Femur (tissue), 1 donor: ENCODE data around the gene ZNF761.
"Not testable (repeated sequence)": the region's sequence is repeated elsewhere in the genome, so short reads cannot be mapped to it uniquely, and the experiment has no call there.

Experiments used
- DNase-seq: peaks from one replicate; pipeline ENCODE4 v3.0.0-alpha.2; 2017

The ZNF761 gene

DNA sequence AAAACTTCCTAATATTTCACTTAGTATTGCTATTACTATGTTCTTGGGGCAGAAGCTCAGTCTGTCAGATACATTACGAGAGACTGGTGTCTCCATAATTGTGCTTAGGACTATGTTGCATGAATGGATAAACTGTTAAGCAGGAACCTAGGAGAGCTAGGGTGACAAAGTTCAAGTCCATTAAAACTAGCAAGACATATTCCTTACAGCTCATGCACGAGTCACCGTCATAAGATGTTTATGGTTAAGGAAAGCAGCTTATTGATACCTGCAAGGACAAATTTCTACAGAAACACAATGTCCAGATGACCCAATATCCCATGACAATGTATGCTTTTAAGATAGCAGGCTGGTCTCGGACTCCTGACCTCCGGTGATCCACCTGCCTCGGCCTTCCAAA lies 30.1 kb downstream of the ZNF761 start:
- DNase-seq, result no peak

DNA sequence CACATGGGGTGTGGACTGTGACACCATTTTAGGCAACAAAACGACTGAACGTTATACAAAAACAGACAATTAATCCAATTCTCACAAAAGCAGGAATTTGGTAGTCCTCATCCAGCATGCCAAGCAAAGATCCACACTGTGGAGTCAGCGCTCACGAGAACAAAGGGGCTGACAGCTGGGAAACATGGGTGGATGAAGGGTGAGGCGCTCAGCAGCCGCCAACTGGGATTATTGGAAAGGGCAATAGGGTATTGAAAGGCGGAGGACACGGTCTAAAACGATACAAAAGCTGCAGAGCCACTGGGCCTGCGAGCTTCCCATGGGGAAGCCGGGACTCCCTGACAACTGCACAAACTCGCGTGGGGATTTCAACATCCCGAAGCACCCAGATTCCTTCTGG lies 31.1 kb downstream of the ZNF761 start:
- no peak for DNase-seq

GRCh38 chr19:53463263-53463662 lies 31.5 kb downstream of the ZNF761 start:
- DNase-seq, result peak; percentile 73

- peak; percentile 27 for DNase-seq
These were observed 35.1 kb downstream of the ZNF761 start for GRCh38 chr19:53466726-53467484.

DNA sequence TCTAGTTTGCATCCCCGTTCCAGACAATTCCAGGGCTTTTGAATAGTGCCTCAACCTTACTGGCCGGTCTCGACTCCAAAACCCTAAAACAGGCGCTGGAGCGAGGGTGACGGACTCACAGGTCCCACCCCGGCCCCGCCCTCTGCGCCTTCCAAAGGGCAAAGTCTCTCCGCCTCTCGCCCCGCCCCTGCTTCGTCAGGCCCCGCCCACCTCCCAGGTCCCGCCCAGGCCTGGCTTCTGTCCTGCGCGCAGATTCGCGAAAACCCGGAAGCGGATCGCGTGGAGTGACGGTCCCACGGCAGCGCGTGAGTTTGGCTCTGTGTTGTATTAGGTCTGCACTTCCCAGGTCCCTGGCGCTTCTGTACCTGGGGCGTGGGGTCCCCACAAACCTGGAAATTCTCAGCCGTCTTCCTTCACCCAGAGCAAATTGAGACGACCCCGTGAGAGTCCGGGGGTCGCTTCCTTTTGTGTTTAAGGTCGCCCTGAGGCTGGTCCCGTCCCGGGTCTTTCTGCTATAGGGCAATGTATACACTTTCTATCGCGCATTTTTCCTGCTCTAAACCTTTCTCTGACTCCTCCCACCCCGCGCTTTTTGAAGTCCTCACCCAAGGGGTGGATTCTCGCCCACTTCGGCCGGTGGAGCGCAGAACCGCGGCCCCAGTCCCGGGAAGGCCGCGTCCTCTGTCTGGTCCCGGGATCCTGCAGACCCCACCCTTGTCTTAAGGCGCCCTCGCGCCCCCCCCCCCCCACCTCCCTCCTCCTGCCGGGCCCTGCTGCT lies 35.9 kb downstream of the ZNF761 start, which contains the start of gene ZNF813:
ZNF813 (plus strand) TSS at position 249 of the 778 bp plus-strand sequence. CDS start 16,090 bp downstream, outside the sequence.
- DNase-seq, result peak; percentile 95

- DNase-seq, result not testable (repeated sequence)
These were observed 36.8 kb downstream of the ZNF761 start for GRCh38 chr19:53468628-53469027.

DNA sequence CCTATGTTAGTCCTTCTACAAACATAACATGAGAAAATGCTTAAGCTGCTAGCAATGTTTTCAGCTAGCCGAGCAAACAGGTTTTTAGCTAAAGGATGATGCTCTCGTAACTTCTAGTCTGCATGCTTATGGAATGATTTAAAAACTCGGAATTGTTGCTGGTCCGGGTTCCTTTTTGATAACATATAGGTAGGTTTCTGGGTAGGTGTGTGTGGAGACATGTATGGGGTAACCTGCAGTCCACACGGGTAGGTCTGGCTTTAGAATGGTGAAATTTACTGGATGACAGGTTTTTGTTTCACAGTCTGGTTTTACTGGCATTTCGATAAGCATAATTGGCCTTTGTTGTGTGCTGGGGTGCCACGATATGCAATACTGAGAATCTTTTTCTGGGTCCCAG lies 40.1 kb downstream of the ZNF761 start:
- DNase-seq, result no peak

- not testable (repeated sequence) for DNase-seq
These were observed 43.0 kb downstream of the ZNF761 start for GRCh38 chr19:53474832-53475231.

GRCh38 chr19:53475470-53475869 lies 43.7 kb downstream of the ZNF761 start:
- DNase-seq, result not testable (repeated sequence)

DNA sequence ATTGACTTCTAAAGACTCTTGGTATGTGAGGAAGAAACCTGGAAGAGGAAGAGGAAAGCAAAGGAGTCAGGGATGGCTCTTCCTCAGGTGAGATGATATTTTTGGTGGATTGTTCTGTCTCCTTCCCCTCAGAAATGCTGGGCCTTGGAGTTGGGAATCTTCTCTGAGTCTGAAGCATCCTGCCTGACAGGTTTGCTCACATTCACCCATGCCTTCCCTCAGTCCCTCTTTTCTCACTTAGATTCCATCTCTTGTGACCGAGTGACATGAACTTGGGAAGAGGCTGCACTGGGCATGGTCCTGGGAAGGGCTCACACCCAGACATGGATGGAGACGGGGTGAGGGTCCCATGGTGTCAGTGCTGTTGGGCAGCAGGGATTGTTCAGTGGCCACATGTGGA lies 52.0 kb downstream of the ZNF761 start:
- DNase-seq, result not testable (repeated sequence)

DNA sequence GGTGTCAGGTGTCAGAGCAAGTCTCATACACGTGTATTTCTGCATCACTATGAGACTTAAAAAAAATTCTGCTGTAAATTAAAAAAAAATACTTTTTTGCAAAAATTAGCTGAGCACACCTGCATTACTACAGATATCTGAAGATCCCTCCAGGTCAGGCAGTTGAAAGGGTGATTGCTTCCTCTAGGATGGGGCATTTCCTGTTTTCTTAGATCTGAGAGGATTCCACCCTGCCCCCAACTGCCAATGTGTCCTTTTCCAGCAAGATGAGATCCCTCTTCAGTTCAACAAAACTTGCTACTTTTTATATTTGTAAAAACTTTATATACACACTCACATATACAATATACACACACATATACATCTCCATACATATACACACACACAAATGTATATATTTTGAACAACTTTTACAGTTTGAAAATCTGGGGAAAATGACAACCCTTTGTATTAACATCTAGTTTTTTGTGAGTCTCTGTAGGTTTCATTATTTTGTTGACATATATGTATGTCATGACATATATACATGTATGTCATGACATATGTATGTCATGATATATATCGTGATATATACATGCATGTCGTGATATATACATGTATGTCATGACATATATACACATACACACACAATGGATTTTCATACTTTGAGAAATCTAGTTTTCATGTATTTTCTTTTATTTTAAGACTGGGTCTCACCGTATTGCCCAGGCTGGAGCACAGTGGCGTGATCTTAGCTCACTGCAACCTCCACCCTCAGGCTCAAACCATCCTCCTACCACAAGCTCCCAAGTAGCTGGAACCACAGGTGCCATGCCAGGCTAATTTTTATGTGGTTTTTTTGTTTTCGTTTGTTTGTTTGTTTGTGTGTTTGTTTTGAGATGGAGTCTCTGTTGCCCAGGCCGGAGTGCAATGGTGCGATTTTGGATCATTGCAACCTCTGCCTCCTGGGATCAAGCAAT lies 53.5 kb downstream of the ZNF761 start:
- DNase-seq, result no peak

- DNase-seq, result no peak
These were observed 60.4 kb downstream of the ZNF761 start for GRCh38 chr19:53492153-53492552.

DNA sequence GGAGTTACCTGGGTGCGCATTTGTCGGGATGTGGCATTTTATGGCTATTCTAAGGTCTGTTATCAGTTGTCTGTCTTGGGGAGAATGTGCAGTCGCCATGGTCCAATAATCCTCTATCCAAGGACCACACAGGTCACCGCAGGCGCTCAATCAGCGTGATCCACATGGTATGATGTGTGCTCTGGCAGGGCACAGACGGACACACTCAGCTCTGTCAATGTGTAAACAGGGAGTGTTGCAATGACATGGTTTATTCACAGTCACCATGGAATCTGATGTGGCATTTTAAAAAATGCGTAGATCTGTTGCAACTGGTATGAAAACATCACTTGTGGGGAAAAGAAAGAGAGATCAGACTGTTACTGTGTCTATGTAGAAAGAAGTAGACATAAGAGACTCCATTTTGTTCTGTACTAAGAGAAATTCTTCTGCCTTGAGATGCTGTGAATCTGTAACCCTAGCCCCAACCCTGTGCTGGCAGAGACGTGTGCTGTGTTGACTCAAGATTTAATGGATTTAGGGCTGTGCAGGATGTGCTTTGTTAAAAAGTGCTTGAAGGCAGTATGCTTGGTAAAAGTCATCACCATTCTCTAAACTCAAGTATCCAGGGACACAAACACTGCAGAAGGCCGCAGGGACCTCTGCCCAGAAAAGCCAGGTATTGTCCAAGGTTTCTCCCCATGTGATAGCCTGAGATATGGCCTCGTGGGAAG lies 65.7 kb downstream of the ZNF761 start:
- not testable (repeated sequence) for DNase-seq

DNA sequence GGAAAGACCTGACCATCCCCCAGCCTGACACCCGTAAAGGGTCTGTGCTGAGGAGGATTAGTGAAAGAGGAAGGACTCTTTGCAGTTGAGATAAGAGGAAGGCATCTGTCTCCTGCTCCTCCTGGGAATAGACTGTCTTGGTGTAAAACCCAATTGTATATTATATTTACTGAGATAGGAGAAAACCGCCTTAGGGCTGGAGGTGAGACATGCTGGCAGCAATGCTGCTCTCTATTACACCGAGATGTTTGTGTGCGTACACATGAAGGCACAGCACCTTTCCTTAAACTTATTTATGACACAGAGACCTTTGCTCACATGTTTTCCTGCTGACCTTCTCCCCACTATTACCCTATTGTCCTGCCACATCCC lies 66.2 kb downstream of the ZNF761 start:
- not testable (repeated sequence) for DNase-seq

- not testable (repeated sequence) for DNase-seq
These were observed 71.4 kb downstream of the ZNF761 start for GRCh38 chr19:53503151-53503550.

- DNase-seq, result not testable (repeated sequence)
These were observed 72.0 kb downstream of the ZNF761 start for GRCh38 chr19:53503671-53504364.

GRCh38 chr19:53504365-53504703 lies 72.5 kb downstream of the ZNF761 start:
- DNase-seq, result peak; percentile 56

DNA sequence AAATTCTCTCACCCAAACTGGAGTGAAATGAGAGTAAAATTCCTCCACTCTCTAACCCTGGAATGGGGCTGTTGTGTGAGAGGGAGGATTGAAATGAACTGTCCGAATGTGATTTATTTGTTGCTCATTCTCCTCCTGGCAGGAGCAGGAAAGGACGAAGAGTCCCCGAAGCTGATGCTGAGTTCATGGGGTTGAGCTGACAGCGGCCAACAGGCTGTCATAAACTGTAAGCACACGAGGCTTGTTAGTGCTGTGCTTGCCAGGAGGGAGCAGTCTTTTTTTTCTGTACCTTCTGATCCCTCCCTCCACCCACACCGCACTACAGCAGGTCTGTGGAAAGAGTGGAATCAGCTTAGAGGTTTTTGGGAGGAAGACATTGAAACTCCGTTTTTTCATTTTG lies 73.1 kb downstream of the ZNF761 start:
- no peak for DNase-seq

DNA sequence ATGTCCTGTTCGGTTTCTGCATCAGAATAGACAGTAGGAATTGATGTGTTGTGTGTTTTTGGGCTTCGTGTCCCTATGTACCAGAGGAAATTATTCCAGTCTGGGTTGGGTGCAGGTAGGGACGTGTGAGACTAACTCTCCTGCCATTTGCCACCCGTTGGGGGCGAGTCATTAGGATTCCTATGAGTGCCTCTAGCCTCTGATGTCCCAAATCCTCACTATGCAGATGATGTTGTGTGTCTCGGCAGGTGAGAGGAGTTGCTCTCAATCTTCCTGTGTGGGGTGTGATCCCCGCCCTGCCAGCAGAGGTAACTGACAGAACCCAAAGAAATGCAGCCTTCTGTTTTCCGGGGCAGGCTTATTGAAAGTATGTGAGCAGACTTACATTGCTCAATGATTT lies 74.9 kb downstream of the ZNF761 start:
- DNase-seq, result no peak
